Ovary (tissue), 9 donors: ENCODE results near the gene ADARB2. TPM values are rescaled to one million over a fixed set of nuclear protein-coding genes. Genes with fewer than 3 reads are reported as not detected.

ENCODE experiments used
- DNase-seq, 5 donors: peaks; one replicate each; pipeline ENCODE4 v3.0.0-alpha.2; 2019 to 2020
- H3K27ac ChIP-seq, 2 donors: fragments of 200-600 bp; one replicate each; pipeline versions ENCODE4 v1.5.1 to v1.8.0; 2019 to 2022
- H3K27me3 ChIP-seq: fragments of 200-600 bp; one replicate; pipeline ENCODE4 v1.8.0; 2022
- H3K36me3 ChIP-seq: fragments of 200-600 bp; sonication (generic); one replicate; pipeline ENCODE4 v1.5.1; 2019
- H3K4me1 ChIP-seq: one replicate; pipeline ENCODE4 v1.8.1; 2013; ENCODE audit warnings: mild to moderate bottlenecking, moderate library complexity; ENCODE audit not compliant: insufficient read depth
- H3K4me3 ChIP-seq: fragments of 200-600 bp; sonication (generic); one replicate; pipeline ENCODE4 v1.5.1; 2017
- H3K9me3 ChIP-seq, 2 donors: fragments of 200-600 bp in 1 of 2; sonication (generic) in 1 of 2; one replicate each; pipeline versions ENCODE4 v1.5.1 to v1.8.1; 2013 to 2019; ENCODE audit warnings: mild to moderate bottlenecking in 1 of 2, moderate library complexity in 1 of 2
- CTCF ChIP-seq, 3 donors: fragments of 450-650 bp in 2 of 3; fragments of 200-600 bp in 1 of 3; IDR thresholded peaks; one replicate each; pipeline versions ENCODE4 v1.5.1 to v1.8.0; 2016 to 2022; ENCODE audit warnings: antibody characterized with exemption in 3 of 3, mild to moderate bottlenecking in 1 of 3
- EP300 ChIP-seq: sonication (generic); formaldehyde crosslinking; IDR thresholded peaks from one replicate; pipeline ENCODE4 v1.6.1; 2017; ENCODE audit warnings: antibody characterized with exemption
- POLR2A ChIP-seq: fragments of 450-650 bp; IDR thresholded peaks from one replicate; pipeline ENCODE4 v1.6.1; 2017; ENCODE audit warnings: antibody characterized with exemption, mild to moderate bottlenecking, moderate library complexity
- WGBS, 3 donors: extraction: QIAGEN DNeasy Blood & Tissue Kit in 1 of 3; methylation state at CpG; one replicate each; pipeline versions ENCODE4 v1.1.5 to v1.1.7; 2013 to 2017; 5-methylcytosine and 5-hydroxymethylcytosine counted together
- intact Hi-C, 4 donors: fragments of 100-400 bp; cut with DNase I; formaldehyde crosslinking; loops; one replicate each; pipeline versions ENCODE4 v1.11.0 to v1.15.1; 2022 to 2023
- polyA plus RNA-seq, 2 donors: library from polyadenylated mRNA; stranded (reverse); fragments of 200-250 nt in 1 of 2; fragments of 350-450 nt in 1 of 2; fragmentation: Illumina TruSeq in 1 of 2; extraction: RNeasy Lipid Tissue Mini Kit (QIAGEN cat#74804) in 1 of 2; gene quantifications; one replicate each; pipeline ENCODE4 v1.2.3, GENCODE V29; 2013 to 2014
- total RNA-seq, 7 donors: library from RNA; depleted of rRNA in 2 of 7; stranded (reverse); fragments of >200 nt in 2 of 7; fragmentation: NEBNext Ultra II Directional in 3 of 7; extraction: Animal tissue kit (Norgen Biotek cat#: 25700) in 3 of 7; gene quantifications; one replicate each; pipeline versions ENCODE4 v1.1.0 to v1.2.4, GENCODE V29; 2016 to 2023
- donor health status: DM: no; HTN: no; CAD: no; lungs with moderate emphysema.
- donor health status: DM: no; HTN: no; CAD: no.
- donor health status: Bipolar disorder and iron deficiency.
- donor health status: DM: yes; HTN: yes; CAD: no.
- donor health status: DM: no; HTN: no; CAD: no.
- donor health status: DM: yes; HTN: yes; CAD: no.

Gene ADARB2
- total and polyA plus RNA-seq, 9 donors: 0.12 to 2.0 (median 0.36) TPM; not detected in 2

- intact Hi-C loops: no loop called here
- H3K4me3 ChIP-seq: no peak overlapping the region
- H3K36me3 ChIP-seq: no peaks in the 10 kb centered on the region
- no peak for TF ChIP-seq CTCF (IDR thresholded peaks at IDR 0.05)
- no peak for TF ChIP-seq POLR2A
- TF ChIP-seq EP300: no peak
- H3K27me3 ChIP-seq: no peaks in the 10 kb centered on the region
- no peak for DNase-seq
- 32 to 43% (median 40%) methylated on average over 7 of the region's 7 CpGs for WGBS, 3 donors
- H3K4me1 ChIP-seq: no peaks in the 10 kb centered on the region
- no peaks in the 10 kb centered on the region for H3K9me3 ChIP-seq
- no peak overlapping the region for H3K27ac ChIP-seq
Measured at GRCh38 chr10:1657479-1657878, 79.8 kb downstream of the ADARB2 start.

GRCh38 chr10:1655367-1655766, 82.0 kb downstream of the ADARB2 start:
- H3K27ac ChIP-seq: no peak overlapping the region
- TF ChIP-seq CTCF (IDR thresholded peaks at IDR 0.05) (no peak), EP300 (no peak), POLR2A (no peak)
- H3K4me1 ChIP-seq: no peaks in the 10 kb centered on the region
- WGBS, 3 donors: 80 to 91% (median 81%) methylated on average over 3 of the region's 3 CpGs
- no peak for DNase-seq
- no peaks in the 10 kb centered on the region for H3K27me3 ChIP-seq
- no peak overlapping the region for H3K4me3 ChIP-seq
- H3K36me3 ChIP-seq: no peaks in the 10 kb centered on the region
- intact Hi-C loops: no loop called here
- no peaks in the 10 kb centered on the region for H3K9me3 ChIP-seq

GRCh38 chr10:1654811-1655356, 82.4 kb downstream of the ADARB2 start:
- Histone ChIP-seq H3K27ac (no peak overlapping the region), H3K27me3 (no peaks in the 10 kb centered on the region), H3K36me3 (no peaks in the 10 kb centered on the region), H3K9me3 (no peaks in the 10 kb centered on the region), H3K4me1 (no peaks in the 10 kb centered on the region), H3K4me3 (no peak overlapping the region)
- TF ChIP-seq POLR2A: no peak
- no peak for TF ChIP-seq CTCF (IDR thresholded peaks at IDR 0.05)
- no peak for TF ChIP-seq EP300
- intact Hi-C loops: no loop called here
- 81 to 90% (median 85%) methylated on average over 6 to 9 of the region's 9 CpGs for WGBS, 3 donors
- no peak for DNase-seq

GRCh38 chr10:1654247-1654646, 83.1 kb downstream of the ADARB2 start:
- no peak for DNase-seq
- WGBS, 3 donors: 70 to 77% (median 75%) methylated on average over 6 of the region's 6 CpGs
- TF ChIP-seq POLR2A (no peak), CTCF (IDR thresholded peaks at IDR 0.05) (no peak), EP300 (no peak)

More at GRCh38 chr10:1654247-1654646, 83.1 kb downstream of the ADARB2 start:
- Histone ChIP-seq H3K9me3 (no peaks in the 10 kb centered on the region), H3K4me1 (no peaks in the 10 kb centered on the region), H3K27ac (no peak overlapping the region), H3K27me3 (no peaks in the 10 kb centered on the region), H3K4me3 (no peak overlapping the region), H3K36me3 (no peaks in the 10 kb centered on the region)
- intact Hi-C loops: no loop called here
